DND-41 (cell line): ENCODE data around the gene SRGAP3.

ENCODE experiments used
- CTCF ChIP-seq: IDR thresholded peaks from 2 replicates; pipeline ENCODE4 v1.5.1; 2012; ENCODE audit warnings: borderline replicate concordance, low read length, moderate library complexity, mild to moderate bottlenecking; ENCODE audit not compliant: poor library complexity, severe bottlenecking; ENCODE audit errors: extremely low read depth
- EZH2 ChIP-seq: IDR thresholded peaks from 3 replicates; pipeline ENCODE4 v1.6.1; 2012; ENCODE audit warnings: borderline replicate concordance, low read depth, mild to moderate bottlenecking, moderate library complexity, low read length, inconsistent platforms; ENCODE audit not compliant: severe bottlenecking

- TF ChIP-seq CTCF: no peak
- no peak for TF ChIP-seq EZH2
Measured at GRCh38 chr3:9068051-9068450, 181.4 kb downstream of the SRGAP3 start.
